HEK293 (cell line): Measurements from ENCODE around the gene SERTAD3.
A peak's percentile ranks its signal among the peaks of the same experiment; 100 is the strongest.

Experiments used
- CTCF ChIA-PET: fragments of 350-600 bp; formaldehyde crosslinking; extraction: SDS; loops from one replicate; lab custom pipeline; 2021; ENCODE audit warnings: antibody characterized with exemption; lab: Yijun Ruan, JAX
- POLR2A ChIA-PET: fragments of 300-600 bp; formaldehyde crosslinking; extraction: SDS; loops from one replicate; lab custom pipeline; 2020; ENCODE audit warnings: antibody characterized with exemption, inconsistent platforms; lab: Yijun Ruan, JAX
- H3K27ac ChIP-seq: fragments of 200-500 bp; sonication (Bioruptor generic); 2 replicates; pipeline ENCODE4 v1.5.1; 2014; ENCODE audit warnings: low read depth, low read length, control low read depth, inconsistent platforms; ENCODE audit errors: extremely low read depth
- H3K36me3 ChIP-seq, 2 experiments: fragments of 200-500 bp in 1 of 2; sonication (Bioruptor generic) in 1 of 2; 1 replicate in 1 of 2; 2 replicates in 1 of 2; pipeline ENCODE4 v1.5.1; 2014 to 2017; ENCODE audit warnings: inconsistent platforms in 2 of 2, low read length in 2 of 2; ENCODE audit not compliant: control insufficient read depth in 2 of 2, insufficient read depth in 1 of 2
- H3K4me1 ChIP-seq: fragments of 200-500 bp; sonication (Bioruptor generic); 2 replicates; pipeline ENCODE4 v1.5.1; 2014; ENCODE audit warnings: mild to moderate bottlenecking, low read length, inconsistent platforms; ENCODE audit not compliant: control insufficient read depth, insufficient read depth
- H3K4me3 ChIP-seq: 2 replicates; pipeline ENCODE4 v1.5.1; 2011; ENCODE audit warnings: low read depth, mild to moderate bottlenecking, control low read depth, low read length, moderate library complexity
- H3K9me3 ChIP-seq: fragments of 200-500 bp; sonication (Bioruptor generic); 2 replicates; pipeline ENCODE4 v1.5.1; 2014; ENCODE audit warnings: low read depth, low read length, inconsistent platforms; ENCODE audit not compliant: control insufficient read depth, insufficient read depth
- CTCF ChIP-seq: fragments of 450-650 bp; formaldehyde crosslinking; IDR thresholded peaks from 2 replicates; pipeline ENCODE4 v1.5.1; 2016; ENCODE audit warnings: missing biosample characterization, missing genetic modification characterization
- FEZF1 ChIP-seq: fragments of 450-650 bp; formaldehyde crosslinking; IDR thresholded peaks from 2 replicates; pipeline ENCODE4 v1.5.1; 2016; ENCODE audit warnings: missing biosample characterization, missing genetic modification characterization
- GLI4 ChIP-seq: fragments of 450-650 bp; formaldehyde crosslinking; IDR thresholded peaks from 2 replicates; pipeline ENCODE4 v1.5.1; 2016; ENCODE audit warnings: missing biosample characterization, missing genetic modification characterization
- GLIS2 ChIP-seq: fragments of 450-650 bp; formaldehyde crosslinking; IDR thresholded peaks from 2 replicates; pipeline ENCODE4 v1.5.1; 2016; ENCODE audit warnings: missing biosample characterization, missing genetic modification characterization
- KLF9 ChIP-seq: fragments of 450-650 bp; formaldehyde crosslinking; IDR thresholded peaks from 2 replicates; pipeline ENCODE4 v1.5.1; 2016; ENCODE audit warnings: missing biosample characterization, missing genetic modification characterization, low read depth
- MYNN ChIP-seq: fragments of 450-650 bp; formaldehyde crosslinking; IDR thresholded peaks from 2 replicates; pipeline ENCODE4 v1.5.1; 2016; ENCODE audit warnings: missing biosample characterization, missing genetic modification characterization, borderline replicate concordance
- PRDM1 ChIP-seq: fragments of 450-650 bp; formaldehyde crosslinking; IDR thresholded peaks from 2 replicates; pipeline ENCODE4; 2016; ENCODE audit warnings: missing biosample characterization, missing genetic modification characterization
- PRDM6 ChIP-seq: fragments of 450-650 bp; formaldehyde crosslinking; IDR thresholded peaks from 2 replicates; pipeline ENCODE4 v1.5.1; 2017; ENCODE audit warnings: missing biosample characterization, missing genetic modification characterization
- SP2 ChIP-seq: fragments of 450-650 bp; formaldehyde crosslinking; IDR thresholded peaks from 2 replicates; pipeline ENCODE4 v1.5.1; 2016; ENCODE audit warnings: missing biosample characterization, missing genetic modification characterization
- TRIM28 ChIP-seq: IDR thresholded peaks from 2 replicates; pipeline ENCODE4 v1.6.1; 2011; ENCODE audit warnings: low read length, control low read depth, borderline replicate concordance
- WT1 ChIP-seq: fragments of 450-650 bp; formaldehyde crosslinking; IDR thresholded peaks from 2 replicates; pipeline ENCODE4 v1.5.1; 2016; ENCODE audit warnings: missing biosample characterization, missing genetic modification characterization
- ZBTB17 ChIP-seq: fragments of 450-650 bp; formaldehyde crosslinking; IDR thresholded peaks from 2 replicates; pipeline ENCODE4 v1.5.1; 2016; ENCODE audit warnings: missing biosample characterization, missing genetic modification characterization
- ZBTB20 ChIP-seq: fragments of 450-650 bp; formaldehyde crosslinking; IDR thresholded peaks from 2 replicates; pipeline ENCODE4 v1.5.1; 2016; ENCODE audit warnings: missing biosample characterization, missing genetic modification characterization
- ZEB2 ChIP-seq: fragments of 450-650 bp; formaldehyde crosslinking; IDR thresholded peaks from 2 replicates; pipeline ENCODE4 v1.5.1; 2016; ENCODE audit warnings: missing biosample characterization, missing genetic modification characterization
- ZFHX2 ChIP-seq: fragments of 450-650 bp; formaldehyde crosslinking; conservative IDR thresholded peaks from 2 replicates; pipeline ENCODE4 v1.5.1; 2016; ENCODE audit warnings: missing biosample characterization, missing genetic modification characterization
- ZNF138 ChIP-seq: fragments of 450-650 bp; formaldehyde crosslinking; IDR thresholded peaks from 2 replicates; pipeline ENCODE4 v1.5.1; 2016; ENCODE audit warnings: missing biosample characterization, missing genetic modification characterization, borderline replicate concordance
- ZNF184 ChIP-seq: fragments of 450-650 bp; IDR thresholded peaks from 2 replicates; pipeline ENCODE4 v1.5.1; 2018; ENCODE audit warnings: missing biosample characterization, mild to moderate bottlenecking, missing genetic modification characterization
- ZNF202 ChIP-seq: fragments of 450-650 bp; formaldehyde crosslinking; IDR thresholded peaks from 2 replicates; pipeline ENCODE4 v1.5.1; 2016; ENCODE audit warnings: missing biosample characterization, missing genetic modification characterization, borderline replicate concordance
- ZNF302 ChIP-seq: fragments of 450-650 bp; formaldehyde crosslinking; IDR thresholded peaks from 2 replicates; pipeline ENCODE4 v1.5.1; 2016; ENCODE audit warnings: missing biosample characterization, missing genetic modification characterization, low read depth
- ZNF366 ChIP-seq: fragments of 450-650 bp; formaldehyde crosslinking; conservative IDR thresholded peaks from 2 replicates; pipeline ENCODE4 v1.5.1; 2016; ENCODE audit warnings: missing biosample characterization, missing genetic modification characterization
- ZNF48 ChIP-seq: fragments of 450-650 bp; formaldehyde crosslinking; IDR thresholded peaks from 2 replicates; pipeline ENCODE4 v1.5.1; 2016; ENCODE audit warnings: missing biosample characterization, missing genetic modification characterization
- ZNF501 ChIP-seq: fragments of 450-650 bp; formaldehyde crosslinking; IDR thresholded peaks from 2 replicates; pipeline ENCODE4 v1.5.1; 2016; ENCODE audit warnings: missing biosample characterization, missing genetic modification characterization
- ZNF521 ChIP-seq: fragments of 450-650 bp; formaldehyde crosslinking; IDR thresholded peaks from 2 replicates; pipeline ENCODE4 v1.5.1; 2017; ENCODE audit warnings: missing biosample characterization, mild to moderate bottlenecking, missing genetic modification characterization
- ZNF549 ChIP-seq: fragments of 450-650 bp; IDR thresholded peaks from 2 replicates; pipeline ENCODE4 v1.5.1; 2018; ENCODE audit warnings: missing biosample characterization, missing genetic modification characterization, mild to moderate bottlenecking, inconsistent platforms, moderate library complexity
- ZNF561 ChIP-seq: fragments of 450-650 bp; IDR thresholded peaks from 2 replicates; pipeline ENCODE4 v1.5.1; 2018; ENCODE audit warnings: missing biosample characterization, missing genetic modification characterization, borderline replicate concordance
- ZNF600 ChIP-seq: fragments of 450-650 bp; formaldehyde crosslinking; IDR thresholded peaks from 2 replicates; pipeline ENCODE4 v1.5.1; 2016; ENCODE audit warnings: missing biosample characterization, missing genetic modification characterization
- ZNF654 ChIP-seq: fragments of 450-650 bp; formaldehyde crosslinking; IDR thresholded peaks from 2 replicates; pipeline ENCODE4 v1.5.1; 2016; ENCODE audit warnings: low read depth, missing biosample characterization, missing genetic modification characterization
- ZNF664 ChIP-seq: fragments of 450-650 bp; formaldehyde crosslinking; IDR thresholded peaks from 2 replicates; pipeline ENCODE4 v1.5.1; 2016; ENCODE audit warnings: missing biosample characterization, missing genetic modification characterization
- ZNF701 ChIP-seq: fragments of 450-650 bp; formaldehyde crosslinking; IDR thresholded peaks from 2 replicates; pipeline ENCODE4 v1.5.1; 2016; ENCODE audit warnings: missing biosample characterization, missing genetic modification characterization
- ZNF747 ChIP-seq: fragments of 450-650 bp; formaldehyde crosslinking; IDR thresholded peaks from 2 replicates; pipeline ENCODE4 v1.5.1; 2016; ENCODE audit warnings: missing biosample characterization, missing genetic modification characterization
- ZNF777 ChIP-seq: fragments of 450-650 bp; formaldehyde crosslinking; IDR thresholded peaks from 2 replicates; pipeline ENCODE4 v1.5.1; 2017; ENCODE audit warnings: missing biosample characterization, missing genetic modification characterization, borderline replicate concordance
- ZNF830 ChIP-seq: fragments of 450-650 bp; IDR thresholded peaks from 2 replicates; pipeline ENCODE4 v1.5.0; 2018; ENCODE audit warnings: missing biosample characterization, missing genetic modification characterization, low read depth, mild to moderate bottlenecking, moderate library complexity
- TF ChIP-seq, protein P1 (sequence below): fragments of 450-650 bp; formaldehyde crosslinking; IDR thresholded peaks from 2 replicates; pipeline ENCODE4 v1.5.1; 2017; ENCODE audit warnings: missing biosample characterization, missing genetic modification characterization

Gene SERTAD3

DNA sequence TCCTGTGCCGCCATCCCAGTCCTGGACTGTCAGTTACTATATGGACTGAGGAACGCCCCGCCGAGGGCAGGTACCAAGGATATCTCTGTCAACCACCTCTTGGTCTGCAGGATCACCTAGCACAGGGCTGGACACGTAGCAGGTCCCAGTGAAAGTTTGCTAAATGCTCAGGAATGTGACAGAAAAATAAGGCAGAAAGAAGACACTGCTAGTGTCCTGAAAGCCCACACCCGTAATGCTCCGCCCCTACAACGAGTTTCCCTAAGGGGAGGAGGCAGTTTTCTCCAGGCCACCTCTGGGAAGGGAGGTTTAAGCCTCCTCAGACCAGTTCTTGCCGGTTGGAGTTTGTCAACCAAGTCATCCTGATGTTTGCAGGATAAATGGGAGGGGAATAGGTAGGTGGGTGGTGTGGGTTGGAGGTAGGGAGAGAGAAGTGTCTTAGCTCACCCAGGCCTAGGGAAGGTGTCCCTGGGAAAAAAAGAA, 1.7 kb upstream of the SERTAD3 start (continued):
- TF ChIP-seq ZNF777 (tag by site-specific recombination): no peak
- no peak for TF ChIP-seq ZNF549 (tag by site-specific recombination)
- TF ChIP-seq KLF9 (tag by site-specific recombination): no peak
- peak; percentile 42; the same call in 1 of the 2 replicates for TF ChIP-seq GLIS2 (tag by site-specific recombination)
- TF ChIP-seq ZEB2: peak; percentile 44; the same call in 1 of the 2 replicates
- no peak for TF ChIP-seq ZNF184 (tag by site-specific recombination)
- no peak for TF ChIP-seq MYNN (tag by site-specific recombination)
- TF ChIP-seq ZNF302: no peak
- no peak for TF ChIP-seq ZNF501 (tag by site-specific recombination)
- peak; percentile 60 for TF ChIP-seq SP2 (tag by site-specific recombination)
- TF ChIP-seq TRIM28: no peak
- peak; percentile 97 for TF ChIP-seq ZFHX2 (tag by site-specific recombination)
- no peak for TF ChIP-seq ZNF48
- TF ChIP-seq GLI4: no peak
- peak; percentile 65 for TF ChIP-seq ZNF366 (tag by site-specific recombination)
- TF ChIP-seq CTCF (tag by site-specific recombination): no peak
- TF ChIP-seq ZNF701: no peak
- no peak for TF ChIP-seq PRDM6 (tag by site-specific recombination)
- TF ChIP-seq ZNF664 (tag by site-specific recombination): no peak
- 0 out of 2 replicates have a peak, but pooled peaks have one; percentile 42 for TF ChIP-seq ZBTB17
- no peak for TF ChIP-seq WT1
- no peak for TF ChIP-seq ZNF830 (tag by site-specific recombination)

DNA sequence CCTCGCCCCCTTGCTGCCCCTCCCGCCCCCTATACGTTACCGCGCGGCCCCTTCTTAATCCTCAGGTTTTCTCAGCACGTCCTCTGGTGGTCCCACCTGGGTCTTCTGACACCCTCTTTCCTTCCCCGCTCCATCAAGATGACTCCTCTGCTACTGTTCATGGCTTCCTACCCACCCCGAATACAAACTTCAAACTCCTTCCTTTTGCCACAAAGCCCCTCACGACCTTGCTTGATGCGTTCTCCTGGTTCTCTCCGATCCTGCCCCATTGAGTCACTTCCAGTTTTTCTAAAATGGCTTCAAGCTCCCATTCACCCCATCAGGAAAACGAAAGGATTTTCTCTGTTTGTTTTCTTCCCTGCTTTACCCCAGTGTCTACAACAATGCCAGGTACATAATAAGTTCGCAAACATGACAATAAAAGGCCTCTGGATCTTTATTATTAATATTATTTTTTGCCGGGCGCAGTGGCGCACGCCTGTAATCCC, 734 bp upstream of the SERTAD3 start:
- ChIA-PET CTCF (interaction anchor here (0.6 to 3.8 kb wide), 12 partner anchors 9 to 301 kb away, joined by 3 to 39 read pairs (median 4); partner anchors contain the start of genes BLVRB and SERTAD1), POLR2A (interaction anchor here (0.6 to 17.1 kb wide), 7 partner anchors 8 to 325 kb away, joined by 3 to 428 read pairs (median 29); partner anchors contain the start of genes BLVRB, C19orf47, PLD3 and SERTAD1)
- Histone ChIP-seq H3K4me1 (peaks cover 14% of the 10 kb centered on the region), H3K27ac (peak overlapping the region; percentile 99), H3K4me3 (peak overlapping the region; percentile 31), H3K9me3 (no peaks in the 10 kb centered on the region), H3K36me3 (peaks cover 25 to 36% of the 10 kb centered on the region in 2 experiments)
- TF ChIP-seq ZNF521 (no peak), ZNF561 (tag by site-specific recombination) (no peak), FEZF1 (peak; percentile 1; the same call in 1 of the 2 replicates), ZNF366 (tag by site-specific recombination) (peak; percentile 83), ZNF600 (tag by site-specific recombination) (peak; percentile 61; the same call in 1 of the 2 replicates), ZNF138 (no peak), CTCF (tag by site-specific recombination) (peak; percentile 97), PRDM1 (tag by site-specific recombination) (peak; percentile 94), ZBTB20 (tag by site-specific recombination) (0 out of 2 replicates have a peak, but pooled peaks have one; percentile 35), ZNF654 (tag by site-specific recombination) (peak; percentile 56), ZBTB17 (peak; percentile 63), ZNF747 (tag by site-specific recombination) (no peak), ZNF202 (tag by site-specific recombination) (no peak)
- TF ChIP-seq, protein P1, sequence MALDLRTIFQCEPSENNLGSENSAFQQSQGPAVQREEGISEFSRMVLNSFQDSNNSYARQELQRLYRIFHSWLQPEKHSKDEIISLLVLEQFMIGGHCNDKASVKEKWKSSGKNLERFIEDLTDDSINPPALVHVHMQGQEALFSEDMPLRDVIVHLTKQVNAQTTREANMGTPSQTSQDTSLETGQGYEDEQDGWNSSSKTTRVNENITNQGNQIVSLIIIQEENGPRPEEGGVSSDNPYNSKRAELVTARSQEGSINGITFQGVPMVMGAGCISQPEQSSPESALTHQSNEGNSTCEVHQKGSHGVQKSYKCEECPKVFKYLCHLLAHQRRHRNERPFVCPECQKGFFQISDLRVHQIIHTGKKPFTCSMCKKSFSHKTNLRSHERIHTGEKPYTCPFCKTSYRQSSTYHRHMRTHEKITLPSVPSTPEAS (tag by site-specific recombination): 0 out of 2 replicates have a peak, but pooled peaks have one; percentile 6
